Activated CD8-positive, alpha-beta T cell treated with anti-CD3 and anti-CD28 coated beads for 36 hours (primary cell): ENCODE data around the gene SERPINA1. TPM values are rescaled to one million over a fixed set of nuclear protein-coding genes. Genes with fewer than 3 reads are reported as not detected.

ENCODE experiments used
- ATAC-seq: fragments of 200-7000 bp; cut with Tn5 transposase; one replicate; pipeline ENCODE4 v1.10.0; 2021; ENCODE audit warnings: mild to moderate bottlenecking, moderate library complexity
- CTCF ChIA-PET: fragments of 350-600 bp; sonication (Branson Sonifier 250); formaldehyde crosslinking; loops from one replicate; lab custom pipeline; 2021; ENCODE audit warnings: antibody characterized with exemption; lab: Charles Lee
- POLR2A ChIA-PET: fragments of 350-600 bp; sonication (Branson Sonifier 250); formaldehyde crosslinking; loops from one replicate; lab custom pipeline; 2021; ENCODE audit warnings: antibody characterized with exemption; lab: Charles Lee
- DNase-seq: peaks from one replicate; pipeline ENCODE4 v3.0.0-alpha.2; 2020
- H3K27ac Mint-ChIP-seq: one replicate; pipeline ENCODE4 v1.8.0; 2021; ENCODE audit warnings: mild to moderate bottlenecking, mixed read lengths
- H3K27me3 Mint-ChIP-seq: one replicate; pipeline ENCODE4 v1.8.0; 2021; ENCODE audit warnings: mixed read lengths
- H3K36me3 Mint-ChIP-seq: one replicate; pipeline ENCODE4 v1.8.0; 2021; ENCODE audit warnings: low read depth, mixed read lengths
- H3K4me1 Mint-ChIP-seq: one replicate; pipeline ENCODE4 v1.8.0; 2021; ENCODE audit warnings: low read depth, mixed read lengths
- H3K4me3 Mint-ChIP-seq: one replicate; pipeline ENCODE4 v1.8.0; 2021; ENCODE audit warnings: mild to moderate bottlenecking, moderate library complexity, mixed read lengths
- H3K9me3 Mint-ChIP-seq: one replicate; pipeline ENCODE4 v1.8.0; 2021; ENCODE audit warnings: mixed read lengths
- CTCF ChIP-seq: fragments of 200-600 bp; IDR thresholded peaks from one replicate; pipeline ENCODE4 v1.8.0; 2022; ENCODE audit warnings: antibody characterized with exemption, mild to moderate bottlenecking
- intact Hi-C: fragments of 100-400 bp; cut with micrococcal nuclease; formaldehyde crosslinking; loops from one replicate; pipeline ENCODE4 v1.10.0; 2022
- total RNA-seq, 2 experiments: library from RNA; stranded (reverse); gene quantifications; one replicate each; pipeline ENCODE4 v1.2.3, GENCODE V29; 2021

SERPINA1 gene
- total RNA-seq, 2 experiments from 2014 or later = 1.0 to 1.9 TPM

- Mint-ChIP-seq H3K27me3 (peaks cover 29% of the 10 kb centered on the region), H3K9me3 (peaks cover 2% of the 10 kb centered on the region), H3K4me1 (peaks cover 15% of the 10 kb centered on the region), H3K36me3 (no peaks in the 10 kb centered on the region), H3K4me3 (no peak overlapping the region), H3K27ac (no peak overlapping the region)
- DNase-seq = no peak
- ATAC-seq = no peak
- TF ChIP-seq CTCF = no peak
- ChIA-PET CTCF (interaction anchor here (1.4 kb wide), 2 partner anchors 15 to 144 kb away, joined by 3 read pairs; no protein-coding TSS in a partner anchor), POLR2A (interaction anchor here (0.7 kb wide), 1 partner anchor 120 kb away, joined by 3 read pairs; no protein-coding TSS in a partner anchor)
- intact Hi-C loops = no loop called here
Measured at GRCh38 chr14:94341656-94342333, 46.6 kb downstream of the SERPINA1 start.

- H3K27ac Mint-ChIP-seq = no peak overlapping the region
- H3K36me3 Mint-ChIP-seq = no peaks in the 10 kb centered on the region
- H3K9me3 Mint-ChIP-seq = peaks cover 2% of the 10 kb centered on the region
- ATAC-seq (no peak), DNase-seq (no peak)
- H3K4me3 Mint-ChIP-seq = no peak overlapping the region
- ChIA-PET CTCF (no interaction called here), POLR2A (no interaction called here)
- peaks cover 11% of the 10 kb centered on the region for H3K4me1 Mint-ChIP-seq
- intact Hi-C loops = no loop called here
- no peak for TF ChIP-seq CTCF
- H3K27me3 Mint-ChIP-seq = peaks cover 29% of the 10 kb centered on the region
Measured at GRCh38 chr14:94340533-94340932, 47.9 kb downstream of the SERPINA1 start.

GRCh38 chr14:94338023-94338422 lies 50.4 kb downstream of the SERPINA1 start:
- CTCF ChIA-PET = no interaction called here
- DNase-seq = no peak
- Mint-ChIP-seq H3K27me3 (peaks cover 37% of the 10 kb centered on the region), H3K4me3 (no peak overlapping the region), H3K36me3 (no peaks in the 10 kb centered on the region), H3K27ac (no peak overlapping the region), H3K9me3 (peaks cover 2% of the 10 kb centered on the region), H3K4me1 (peaks cover 11% of the 10 kb centered on the region)
- ATAC-seq = no peak
- TF ChIP-seq CTCF = no peak
- intact Hi-C loops = no loop called here
- POLR2A ChIA-PET = no interaction called here

GRCh38 chr14:94337274-94337673 lies 51.1 kb downstream of the SERPINA1 start:
- Mint-ChIP-seq H3K4me3 (no peak overlapping the region), H3K27ac (no peak overlapping the region), H3K36me3 (no peaks in the 10 kb centered on the region), H3K27me3 (peaks cover 36% of the 10 kb centered on the region), H3K9me3 (peaks cover 2% of the 10 kb centered on the region), H3K4me1 (peaks cover 9% of the 10 kb centered on the region)
- intact Hi-C loops = no loop called here
- CTCF ChIA-PET = no interaction called here
- POLR2A ChIA-PET = no interaction called here
- no peak for TF ChIP-seq CTCF
- ATAC-seq (no peak), DNase-seq (peak; percentile 34)

- no peaks in the 10 kb centered on the region for H3K36me3 Mint-ChIP-seq
- intact Hi-C loops = no loop called here
- no peak for TF ChIP-seq CTCF
- no peak for DNase-seq
- H3K27me3 Mint-ChIP-seq = peaks cover 18% of the 10 kb centered on the region
- ChIA-PET CTCF (interaction anchor here (1.1 kb wide), 1 partner anchor 12 kb away, joined by 3 read pairs; no protein-coding TSS in a partner anchor), POLR2A (no interaction called here)
- no peaks in the 10 kb centered on the region for H3K4me1 Mint-ChIP-seq
- H3K9me3 Mint-ChIP-seq = peaks cover 2% of the 10 kb centered on the region
- no peak for ATAC-seq
- H3K4me3 Mint-ChIP-seq = no peak overlapping the region
- H3K27ac Mint-ChIP-seq = no peak overlapping the region
Measured at GRCh38 chr14:94334872-94335271, 53.5 kb downstream of the SERPINA1 start.
